ENCODE measurements around the gene ECHS1. TPM values are rescaled to one million over a fixed set of nuclear protein-coding genes. Genes with fewer than 3 reads are reported as not detected.

Gene ECHS1
- polyA plus RNA-seq, 1 donor from 2014 or later: 122 TPM

- TF ChIP-seq CTCF (IDR thresholded peaks at IDR 0.05; ENCODE audit: poor library complexity, severe bottlenecking): no peak
- no peak for TF ChIP-seq RAD21 (conservative IDR thresholded peaks at IDR 0.05)
- TF ChIP-seq MXI1 (conservative IDR thresholded peaks at IDR 0.05; ENCODE audit: poor library complexity, severe bottlenecking): no peak
- no peak for TF ChIP-seq EZH2 (IDR thresholded peaks at IDR 0.05; ENCODE audit: borderline replicate concordance, insufficient read depth, low read length, poor library complexity, severe bottlenecking)
- TF ChIP-seq EP300 (conservative IDR thresholded peaks at IDR 0.05; ENCODE audit: poor library complexity, severe bottlenecking): no peak
- no peak for TF ChIP-seq TAF1 (IDR thresholded peaks at IDR 0.05; ENCODE audit: low read depth)
- no peak for TF ChIP-seq REST (IDR thresholded peaks at IDR 0.05; ENCODE audit: borderline replicate concordance)
- TF ChIP-seq POLR2AphosphoS5 (IDR thresholded peaks at IDR 0.05): no peak
- no peak for TF ChIP-seq SMC3 (conservative IDR thresholded peaks at IDR 0.05; ENCODE audit: poor library complexity)
- H3K79me2 ChIP-seq (replicated peaks; ENCODE audit: insufficient read depth, low read length): peaks cover 8% of the 10 kb centered on the region
- H4K20me1 ChIP-seq (ENCODE audit: insufficient read depth): no peaks in the 10 kb centered on the region
These were observed 27.7 kb upstream of the ECHS1 start for GRCh38 chr10:133400624-133401424.

GRCh38 chr10:133399123-133399601 lies 26.0 kb upstream of the ECHS1 start:
- Histone ChIP-seq H3K4me2 (ENCODE audit: low read length) (no peak overlapping the region), H3K36me3 (ENCODE audit: insufficient read depth, low read length) (no peaks in the 10 kb centered on the region), H4K20me1 (ENCODE audit: insufficient read depth) (no peaks in the 10 kb centered on the region), H3K27ac (ENCODE audit: low read length) (no peak overlapping the region), H3K9ac (ENCODE audit: low read length) (no peak overlapping the region), H3K4me3 (ENCODE audit: low read length) (no peak overlapping the region), H2AFZ (ENCODE audit: low read depth, low read length) (no peak overlapping the region), H3K79me2 (replicated peaks; ENCODE audit: insufficient read depth, low read length) (peaks cover 6% of the 10 kb centered on the region), H3K9me2 (ENCODE audit: insufficient read depth, low read length) (no peaks in the 10 kb centered on the region), H3F3A (ENCODE audit: insufficient read depth, low read length, poor library complexity, severe bottlenecking) (no peaks in the 10 kb centered on the region), H3K27me3 (ENCODE audit: insufficient read depth, low read depth, low read length) (no peaks in the 10 kb centered on the region), H3K9me3 (ENCODE audit: low read length) (no peaks in the 10 kb centered on the region)
- no peak for TF ChIP-seq SMC3 (conservative IDR thresholded peaks at IDR 0.05; ENCODE audit: poor library complexity)
- TF ChIP-seq RAD21 (conservative IDR thresholded peaks at IDR 0.05): no peak
- no peak for TF ChIP-seq CTCF (IDR thresholded peaks at IDR 0.05; ENCODE audit: poor library complexity, severe bottlenecking)
- TF ChIP-seq REST (IDR thresholded peaks at IDR 0.05; ENCODE audit: borderline replicate concordance): no peak
- TF ChIP-seq TAF1 (IDR thresholded peaks at IDR 0.05; ENCODE audit: low read depth): no peak
- no peak for TF ChIP-seq EP300 (conservative IDR thresholded peaks at IDR 0.05; ENCODE audit: poor library complexity, severe bottlenecking)
- no peak for TF ChIP-seq EZH2 (IDR thresholded peaks at IDR 0.05; ENCODE audit: borderline replicate concordance, insufficient read depth, low read length, poor library complexity, severe bottlenecking)
- no peak for TF ChIP-seq POLR2AphosphoS5 (IDR thresholded peaks at IDR 0.05)
- no peak for TF ChIP-seq MXI1 (conservative IDR thresholded peaks at IDR 0.05; ENCODE audit: poor library complexity, severe bottlenecking)

More at GRCh38 chr10:133400624-133401424, 27.7 kb upstream of the ECHS1 start:
- H3K4me3 ChIP-seq (ENCODE audit: low read length): no peak overlapping the region
- H3F3A ChIP-seq (ENCODE audit: insufficient read depth, low read length, poor library complexity, severe bottlenecking): no peaks in the 10 kb centered on the region
- no peak overlapping the region for H3K9ac ChIP-seq (ENCODE audit: low read length)
- no peaks in the 10 kb centered on the region for H3K9me3 ChIP-seq (ENCODE audit: low read length)
- H2AFZ ChIP-seq (ENCODE audit: low read depth, low read length): no peak overlapping the region
- no peaks in the 10 kb centered on the region for H3K36me3 ChIP-seq (ENCODE audit: insufficient read depth, low read length)
- H3K27ac ChIP-seq (ENCODE audit: low read length): no peak overlapping the region
- no peak overlapping the region for H3K4me2 ChIP-seq (ENCODE audit: low read length)
- H3K9me2 ChIP-seq (ENCODE audit: insufficient read depth, low read length): no peaks in the 10 kb centered on the region
- H3K27me3 ChIP-seq (ENCODE audit: insufficient read depth, low read depth, low read length): no peaks in the 10 kb centered on the region

Measured in neural cell (in vitro differentiated cells).